H9 (cell line): ENCODE results near the gene MYOF. TPM values are rescaled to one million over a fixed set of nuclear protein-coding genes. Genes with fewer than 3 reads are reported as not detected.

Experiments
- DNase-seq: peaks from one replicate; pipeline ENCODE4 v3.0.0-alpha.2; 2017
- H2AFZ ChIP-seq: one replicate; pipeline ENCODE4 v1.6.1; 2013; ENCODE audit warnings: mild to moderate bottlenecking, low read length, control low read depth, moderate library complexity
- H2AK5ac ChIP-seq: 2 replicates; pipeline ENCODE4 v1.6.1; 2013; ENCODE audit warnings: low read length, control low read depth, mixed read lengths; ENCODE audit not compliant: insufficient read length
- H2BK120ac ChIP-seq: one replicate; pipeline ENCODE4 v1.6.1; 2013; ENCODE audit warnings: low read depth, mild to moderate bottlenecking, low read length, control low read depth, inconsistent platforms; ENCODE audit not compliant: poor library complexity, severe bottlenecking
- H2BK12ac ChIP-seq: 2 replicates; pipeline ENCODE4 v1.6.1; 2013; ENCODE audit warnings: low read length, control low read depth, mixed read lengths, low read depth; ENCODE audit not compliant: insufficient read length
- H2BK15ac ChIP-seq: 2 replicates; pipeline ENCODE4 v1.6.1; 2013; ENCODE audit warnings: low read depth, low read length, control low read depth
- H2BK20ac ChIP-seq: one replicate; pipeline ENCODE4 v1.6.1; 2013; ENCODE audit warnings: low read depth, mild to moderate bottlenecking, low read length, control low read depth, inconsistent platforms; ENCODE audit not compliant: poor library complexity, severe bottlenecking
- H2BK5ac ChIP-seq: 2 replicates; pipeline ENCODE4 v1.6.1; 2013; ENCODE audit warnings: low read length, control low read depth, mixed read lengths; ENCODE audit not compliant: insufficient read length
- H3K14ac ChIP-seq: 2 replicates; pipeline ENCODE4 v1.6.1; 2013; ENCODE audit warnings: low read length, control low read depth; ENCODE audit not compliant: insufficient read depth
- H3K18ac ChIP-seq: 2 replicates; pipeline ENCODE4 v1.6.1; 2013; ENCODE audit warnings: low read depth, mild to moderate bottlenecking, mixed read lengths, low read length, control low read depth; ENCODE audit not compliant: insufficient read length
- H3K23ac ChIP-seq: 2 replicates; pipeline ENCODE4 v1.6.1; 2013; ENCODE audit warnings: low read length, control low read depth, mixed read lengths, low read depth; ENCODE audit not compliant: insufficient read length
- H3K23me2 ChIP-seq: 2 replicates; pipeline ENCODE4 v1.6.1; 2013; ENCODE audit warnings: low read depth, mild to moderate bottlenecking, mixed read lengths, low read length, control low read depth; ENCODE audit not compliant: insufficient read length, poor library complexity, severe bottlenecking
- H3K27ac ChIP-seq: 2 replicates; pipeline ENCODE4 v1.5.1; 2013; ENCODE audit warnings: low read length, control low read depth, mixed read lengths, low read depth; ENCODE audit not compliant: insufficient read length
- H3K27me3 ChIP-seq: 2 replicates; pipeline ENCODE4 v1.6.1; 2013; ENCODE audit warnings: low read length, control low read depth, inconsistent platforms; ENCODE audit not compliant: insufficient read depth
- H3K4ac ChIP-seq: 2 replicates; pipeline ENCODE4 v1.6.1; 2013; ENCODE audit warnings: low read depth, mild to moderate bottlenecking, control low read depth, inconsistent platforms, low read length, moderate library complexity
- H3K4me1 ChIP-seq: 2 replicates; pipeline ENCODE4 v1.6.1; 2013; ENCODE audit warnings: low read length, control low read depth, inconsistent platforms; ENCODE audit not compliant: insufficient read depth
- H3K4me2 ChIP-seq: 2 replicates; pipeline ENCODE4 v1.6.1; 2013; ENCODE audit warnings: low read length, control low read depth, mixed read lengths; ENCODE audit not compliant: insufficient read length, insufficient read depth
- H3K56ac ChIP-seq: 2 replicates; pipeline ENCODE4 v1.6.1; 2013; ENCODE audit warnings: low read depth, mild to moderate bottlenecking, mixed read lengths, low read length, control low read depth; ENCODE audit not compliant: insufficient read length
- H3K79me1 ChIP-seq: 2 replicates; pipeline ENCODE4 v1.6.1; 2013; ENCODE audit warnings: low read depth, mild to moderate bottlenecking, moderate library complexity, low read length, control low read depth, inconsistent platforms; ENCODE audit not compliant: insufficient read depth, poor library complexity, severe bottlenecking
- H3K79me2 ChIP-seq: 2 replicates; pipeline ENCODE4 v1.6.1; 2013; ENCODE audit warnings: low read length, control low read depth, inconsistent platforms; ENCODE audit not compliant: insufficient read depth
- H3K9ac ChIP-seq: 2 replicates; pipeline ENCODE4 v1.6.1; 2013; ENCODE audit warnings: low read length, control low read depth, mixed read lengths; ENCODE audit not compliant: insufficient read length; ENCODE audit errors: extremely low read depth
- H3K9me3 ChIP-seq: one replicate; pipeline ENCODE4 v1.6.1; 2013; ENCODE audit warnings: low read depth, low read length, inconsistent platforms; ENCODE audit not compliant: control insufficient read depth
- H3T11ph ChIP-seq: one replicate; pipeline ENCODE4 v1.6.1; 2013; ENCODE audit warnings: mild to moderate bottlenecking, low read length, control low read depth, inconsistent platforms
- H4K20me1 ChIP-seq: one replicate; pipeline ENCODE4 v1.6.1; 2013; ENCODE audit not compliant: control insufficient read depth, insufficient read length, insufficient read depth
- H4K5ac ChIP-seq: 2 replicates; pipeline ENCODE4 v1.6.1; 2013; ENCODE audit warnings: low read depth, mild to moderate bottlenecking, mixed read lengths, low read length, control low read depth; ENCODE audit not compliant: insufficient read length
- H4K8ac ChIP-seq: replicated peaks from 2 replicates; pipeline ENCODE4 v1.6.1; 2013; ENCODE audit warnings: low read length, control low read depth, mixed read lengths, low read depth; ENCODE audit not compliant: insufficient read length
- H4K91ac ChIP-seq: 2 replicates; pipeline ENCODE4 v1.6.1; 2013; ENCODE audit warnings: low read depth, mild to moderate bottlenecking, moderate library complexity, mixed read lengths, low read length, control low read depth; ENCODE audit not compliant: insufficient read length
- H3K27ac Mint-ChIP-seq, 3 experiments: 2 replicates in 2 of 3; 3 replicates in 1 of 3; pipeline ENCODE4 v1.8.0; 2020 to 2021; ENCODE audit warnings: mixed read lengths in 3 of 3, mild to moderate bottlenecking in 1 of 3, moderate library complexity in 1 of 3
- H3K27me3 Mint-ChIP-seq: 2 replicates; pipeline ENCODE4 v1.8.0; 2021; ENCODE audit warnings: low read depth, mild to moderate bottlenecking, moderate library complexity, mixed read lengths
- H3K36me3 Mint-ChIP-seq, 3 experiments: 2 replicates in 2 of 3; 3 replicates in 1 of 3; pipeline ENCODE4 v1.8.0; 2020 to 2021; ENCODE audit warnings: low read depth in 3 of 3, mixed read lengths in 3 of 3; ENCODE audit not compliant: insufficient read depth in 1 of 3
- H3K4me1 Mint-ChIP-seq, 2 experiments: 2 replicates each; pipeline ENCODE4 v1.8.0; 2020; ENCODE audit warnings: mixed read lengths in 2 of 2
- H3K4me3 Mint-ChIP-seq, 2 experiments: 2 replicates in 1 of 2; 3 replicates in 1 of 2; pipeline ENCODE4 v1.8.0; 2020 to 2021; ENCODE audit warnings: mild to moderate bottlenecking in 2 of 2, mixed read lengths in 2 of 2, moderate library complexity in 1 of 2
- H3K9me3 Mint-ChIP-seq, 2 experiments: 2 replicates in 1 of 2; 3 replicates in 1 of 2; pipeline ENCODE4 v1.8.0; 2020; ENCODE audit warnings: mild to moderate bottlenecking in 2 of 2, mixed read lengths in 2 of 2, moderate library complexity in 1 of 2
- CTCF ChIP-seq: fragments of 200-600 bp; sonication (generic); conservative IDR thresholded peaks from 3 replicates; pipeline ENCODE4 v1.8.0; 2021; ENCODE audit warnings: antibody characterized with exemption, mild to moderate bottlenecking
- WGBS: extraction: QIAGEN DNeasy Blood & Tissue Kit; methylation state at CpG from one replicate; pipeline ENCODE4 v1.1.7; 2013; ENCODE audit warnings: missing lambda C conversion rate, low lambda C conversion rate, mixed read lengths; ENCODE audit not compliant: insufficient read length; ENCODE audit errors: extremely low coverage; 5-methylcytosine and 5-hydroxymethylcytosine counted together
- total RNA-seq: library from RNA; stranded (reverse); gene quantifications from 2 replicates; pipeline ENCODE4 v1.2.1, GENCODE V29; 2021

The MYOF gene
- total RNA-seq, 1 experiment from 2014 or later, result 2.8 TPM

GRCh38 chr10:93515071-93516005 lies 33.2 kb upstream of the MYOF start:
- no peak overlapping the region for H3K4me3 Mint-ChIP-seq
- Histone ChIP-seq H4K8ac (no peak overlapping the region), H2BK20ac (no peak overlapping the region), H3K4ac (no peak overlapping the region), H3K23ac (no peak overlapping the region), H3K27ac (no peak overlapping the region), H3K4me2 (no peak overlapping the region), H3K56ac (no peak overlapping the region), H2BK120ac (no peak overlapping the region), H2AFZ (no peak overlapping the region), H3K79me1 (no peaks in the 10 kb centered on the region), H3K18ac (no peak overlapping the region), H4K20me1 (no peaks in the 10 kb centered on the region), H2BK12ac (no peak overlapping the region), H3K79me2 (no peaks in the 10 kb centered on the region), H4K5ac (no peak overlapping the region), H3K9me3 (peaks cover 15% of the 10 kb centered on the region), H3K9ac (no peak overlapping the region), H2AK5ac (no peak overlapping the region), H4K91ac (no peak overlapping the region), H3T11ph (no peak overlapping the region), H3K27me3 (no peaks in the 10 kb centered on the region), H3K14ac (no peak overlapping the region), H3K4me1 (no peaks in the 10 kb centered on the region), H3K23me2 (no peaks in the 10 kb centered on the region), H2BK15ac (no peak overlapping the region), H2BK5ac (no peak overlapping the region)
- peaks cover 9 to 10% of the 10 kb centered on the region in 2 experiments for H3K9me3 Mint-ChIP-seq
- H3K36me3 Mint-ChIP-seq, result peaks cover 35 to 70% (median 62%) of the 10 kb centered on the region in 3 experiments
- no peak for TF ChIP-seq CTCF
- no CpG with 5 or more reads among the region's 8 CpGs for WGBS
- H3K4me1 Mint-ChIP-seq, result peaks cover 6 to 7% of the 10 kb centered on the region in 2 experiments
- no peaks in the 10 kb centered on the region for H3K27me3 Mint-ChIP-seq
- no peak for DNase-seq
- H3K27ac Mint-ChIP-seq, result no peak overlapping the region
